ENCODE data around the gene SLC27A6. TPM values are rescaled to one million over a fixed set of nuclear protein-coding genes. Genes with fewer than 3 reads are reported as not detected.

The SLC27A6 gene
- total and polyA plus RNA-seq, 11 donors = 9.0 to 95.1 (median 31.5) TPM

DNA sequence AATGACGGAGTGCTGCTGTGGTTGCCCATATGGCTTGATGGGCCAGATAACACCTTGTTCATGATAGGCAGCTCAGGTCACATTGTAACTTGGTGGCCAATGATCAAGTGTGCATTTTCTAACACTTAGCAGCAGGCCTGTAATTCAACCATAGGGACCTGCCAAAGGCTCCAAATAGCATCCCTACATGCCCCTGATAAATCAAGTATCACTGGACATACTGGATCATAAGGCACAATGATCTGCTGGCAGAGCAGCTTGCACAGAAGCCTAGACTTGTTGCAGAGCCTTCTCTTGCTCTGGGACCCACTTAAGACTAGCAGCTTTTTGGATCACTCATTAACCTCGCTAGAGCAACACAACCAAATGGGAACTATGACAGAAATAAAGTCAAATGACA is 83.2 kb downstream of the SLC27A6 start:
- 32 to 55% (median 49%) methylated on average over 2 of the region's 2 CpGs for WGBS, 4 donors
- Histone ChIP-seq H3K4me1 (peaks cover 0 to 8% (median 0%) of the 10 kb centered on the region in 12 donors), H3K4me3 (no peak overlapping the region), H3K36me3 (no peaks in the 10 kb centered on the region), H3K27ac (no peak overlapping the region), H3K27me3 (no peaks in the 10 kb centered on the region), H3K9me3 (peaks cover 0 to 22% (median 8%) of the 10 kb centered on the region in 12 donors)
- ATAC-seq (peak in 2 of 4 donors; percentile 59 to 73), DNase-seq (no peak)
- intact Hi-C loops (cut with DNase I) = loop anchor here in 1 of 10 donors (10.0 kb wide), 1 partner anchor 144 kb away; no protein-coding TSS in a partner anchor
- TF ChIP-seq POLR2A (IDR thresholded peaks at IDR 0.05) = no peak
- TF ChIP-seq CTCF (IDR thresholded peaks at IDR 0.05) = no peak

- DNase-seq = no peak
- intact Hi-C loops (cut with DNase I) = loop anchor here in 1 of 10 donors (10.0 kb wide), 1 partner anchor 144 kb away; no protein-coding TSS in a partner anchor
Observed at GRCh38 chr5:129049126-129049799, 84.0 kb downstream of the SLC27A6 start.

GRCh38 chr5:129051283-129051682 is 86.0 kb downstream of the SLC27A6 start:
- intact Hi-C loops (cut with DNase I) = loop anchor here in 1 of 10 donors (10.0 kb wide), 1 partner anchor 146 kb away; no protein-coding TSS in a partner anchor
- Histone ChIP-seq H3K27ac (no peak overlapping the region), H3K9me3 (no peaks in the 10 kb centered on the region), H3K27me3 (no peaks in the 10 kb centered on the region), H3K4me1 (peaks cover 0 to 8% (median 0%) of the 10 kb centered on the region in 12 donors), H3K4me3 (no peak overlapping the region), H3K36me3 (no peaks in the 10 kb centered on the region)
- 41 to 78% (median 65%) methylated on average over 4 of the region's 4 CpGs for WGBS, 4 donors
- TF ChIP-seq POLR2A (IDR thresholded peaks at IDR 0.05) (no peak), CTCF (IDR thresholded peaks at IDR 0.05) (no peak)
- DNase-seq (no peak), ATAC-seq (no peak)

More at GRCh38 chr5:129049126-129049799, 84.0 kb downstream of the SLC27A6 start:
- Histone ChIP-seq H3K36me3 (no peaks in the 10 kb centered on the region), H3K4me1 (peaks cover 0 to 8% (median 0%) of the 10 kb centered on the region in 12 donors), H3K4me3 (no peak overlapping the region), H3K9me3 (peaks cover 0 to 17% (median 8%) of the 10 kb centered on the region in 12 donors), H3K27me3 (no peaks in the 10 kb centered on the region), H3K27ac (no peak overlapping the region)
- 55 to 70% (median 61%) methylated on average over 2 of the region's 2 CpGs for WGBS, 4 donors
- no peak for TF ChIP-seq POLR2A (IDR thresholded peaks at IDR 0.05)
- TF ChIP-seq CTCF (IDR thresholded peaks at IDR 0.05) = no peak
- no peak for ATAC-seq

DNA sequence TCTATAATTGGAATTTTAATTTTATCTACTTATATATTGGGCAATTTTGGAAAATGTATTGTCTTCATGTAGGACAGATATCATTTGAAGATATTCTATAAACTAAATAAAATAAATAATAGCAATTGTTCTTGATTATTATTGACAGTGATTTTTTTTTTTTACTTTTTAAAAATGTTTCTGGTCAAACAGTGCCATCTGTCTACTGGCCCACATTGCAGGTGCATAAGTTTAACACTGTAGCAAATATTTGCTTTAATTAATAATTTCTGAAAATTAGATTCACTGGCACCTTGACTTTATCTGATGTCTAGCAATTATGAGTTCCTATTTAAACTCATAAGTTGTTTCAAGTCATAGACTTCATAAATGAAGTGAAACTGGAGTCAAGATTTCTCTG is 88.2 kb downstream of the SLC27A6 start:
- no peak for DNase-seq
- Histone ChIP-seq H3K36me3 (no peaks in the 10 kb centered on the region), H3K9me3 (peaks cover 0 to 9% (median 2%) of the 10 kb centered on the region in 12 donors), H3K4me3 (no peak overlapping the region), H3K4me1 (peaks cover 0 to 8% (median 0%) of the 10 kb centered on the region in 12 donors), H3K27ac (no peak overlapping the region), H3K27me3 (no peaks in the 10 kb centered on the region)
- intact Hi-C loops (cut with DNase I) = loop anchor here in 1 of 10 donors (10.0 kb wide), 1 partner anchor 149 kb away; no protein-coding TSS in a partner anchor
- TF ChIP-seq CTCF (IDR thresholded peaks at IDR 0.05) = peak in 5 of 12 donors; percentile 17 to 31 (median 22)
- TF ChIP-seq POLR2A (IDR thresholded peaks at IDR 0.05) = no peak
- no peak for ATAC-seq
